Neutrophil (primary cell): Measurements from ENCODE around the gene DESI1.

Experiments
- H3K27ac ChIP-seq: fragments of 200-600 bp; sonication (generic); 2 replicates; pipeline ENCODE4 v1.5.1; 2016; ENCODE audit warnings: mild to moderate bottlenecking, moderate library complexity
- H3K27me3 ChIP-seq: fragments of 200-600 bp; sonication (generic); 2 replicates; pipeline ENCODE4 v1.6.0; 2016; ENCODE audit warnings: mild to moderate bottlenecking
- H3K36me3 ChIP-seq: fragments of 200-600 bp; sonication (generic); 2 replicates; pipeline ENCODE4 v1.5.1; 2017
- H3K4me1 ChIP-seq, 2 experiments: fragments of 200-600 bp in 1 of 2; sonication (generic) in 1 of 2; 1 replicate in 1 of 2; 2 replicates in 1 of 2; pipeline versions ENCODE4 v1.5.1 to v1.6.1; 2013 to 2016; ENCODE audit warnings: low read depth in 1 of 2, low read length in 1 of 2, mild to moderate bottlenecking in 1 of 2, moderate library complexity in 1 of 2; ENCODE audit not compliant: control insufficient read depth in 1 of 2, insufficient read depth in 1 of 2
- H3K4me3 ChIP-seq, 2 experiments: fragments of 200-600 bp in 1 of 2; sonication (generic) in 1 of 2; 1 replicate in 1 of 2; 2 replicates in 1 of 2; pipeline ENCODE4 v1.5.1; 2013 to 2016; ENCODE audit warnings: low read depth in 1 of 2, low read length in 1 of 2, mild to moderate bottlenecking in 1 of 2, moderate library complexity in 1 of 2
- H3K9me3 ChIP-seq: fragments of 200-600 bp; sonication (generic); 2 replicates; pipeline ENCODE4 v1.5.1; 2016
- CTCF ChIP-seq: fragments of 200-600 bp; sonication (generic); IDR thresholded peaks from 2 replicates; pipeline ENCODE4 v1.5.1; 2016; ENCODE audit warnings: antibody characterized with exemption

The DESI1 gene

GRCh38 chr22:41579997-41580355 is 40.9 kb downstream of the DESI1 start:
- no peaks in the 10 kb centered on the region for H3K4me1 ChIP-seq
- H3K4me3 ChIP-seq = no peak overlapping the region
- H3K27ac ChIP-seq = no peak overlapping the region
- no peak for TF ChIP-seq CTCF
- H3K9me3 ChIP-seq = no peaks in the 10 kb centered on the region
- H3K27me3 ChIP-seq = no peaks in the 10 kb centered on the region
- H3K36me3 ChIP-seq = peaks cover 97% of the 10 kb centered on the region

GRCh38 chr22:41579297-41579996 is 41.4 kb downstream of the DESI1 start:
- H3K4me3 ChIP-seq = no peak overlapping the region

GRCh38 chr22:41578818-41579217 is 42.0 kb downstream of the DESI1 start:
- Histone ChIP-seq H3K9me3 (no peaks in the 10 kb centered on the region), H3K27me3 (no peaks in the 10 kb centered on the region), H3K4me3 (no peak overlapping the region), H3K27ac (no peak overlapping the region), H3K4me1 (no peaks in the 10 kb centered on the region), H3K36me3 (peaks cover 94% of the 10 kb centered on the region)
- TF ChIP-seq CTCF = no peak

More at GRCh38 chr22:41579297-41579996, 41.4 kb downstream of the DESI1 start:
- Histone ChIP-seq H3K36me3 (peaks cover 97% of the 10 kb centered on the region), H3K27me3 (no peaks in the 10 kb centered on the region), H3K4me1 (no peaks in the 10 kb centered on the region), H3K27ac (no peak overlapping the region), H3K9me3 (no peaks in the 10 kb centered on the region)
- no peak for TF ChIP-seq CTCF

DNA sequence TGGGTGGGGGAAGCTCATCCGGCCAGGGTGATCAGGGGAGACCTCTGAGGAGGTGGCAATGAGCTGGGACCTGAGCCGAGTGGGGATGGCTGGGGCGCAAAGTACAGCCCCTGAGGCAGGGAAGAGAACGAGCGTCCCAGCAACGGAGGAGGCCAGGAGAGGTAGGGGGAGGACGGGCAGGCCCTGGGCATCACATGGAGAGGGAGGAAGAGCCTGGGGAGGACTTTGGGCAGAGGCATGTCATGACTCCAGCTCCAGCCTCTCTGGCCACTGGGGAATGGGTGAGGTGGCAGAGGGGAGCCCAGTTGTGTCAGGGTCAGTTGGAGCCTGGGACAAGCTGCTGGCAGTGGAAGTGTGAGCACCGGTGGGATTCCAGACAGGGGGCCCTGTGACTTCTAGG is 42.7 kb downstream of the DESI1 start:
- no peaks in the 10 kb centered on the region for H3K27me3 ChIP-seq
- H3K4me3 ChIP-seq = no peak overlapping the region
- no peaks in the 10 kb centered on the region for H3K4me1 ChIP-seq
- TF ChIP-seq CTCF = no peak
- H3K27ac ChIP-seq = no peak overlapping the region
- H3K36me3 ChIP-seq = peaks cover 87% of the 10 kb centered on the region
- no peaks in the 10 kb centered on the region for H3K9me3 ChIP-seq

GRCh38 chr22:41576877-41577276 is 44.0 kb downstream of the DESI1 start:
- H3K36me3 ChIP-seq = peaks cover 75% of the 10 kb centered on the region

More at GRCh38 chr22:41576877-41577276, 44.0 kb downstream of the DESI1 start:
- no peak for TF ChIP-seq CTCF
- Histone ChIP-seq H3K4me3 (no peak overlapping the region), H3K4me1 (no peaks in the 10 kb centered on the region), H3K27me3 (no peaks in the 10 kb centered on the region), H3K27ac (no peak overlapping the region), H3K9me3 (no peaks in the 10 kb centered on the region)
